Heart right ventricle (tissue), 16 donors: ENCODE results near the gene CD226. TPM values are rescaled to one million over a fixed set of nuclear protein-coding genes. Genes with fewer than 3 reads are reported as not detected.

Experiments
- ATAC-seq, 8 donors: fragments of 200-7000 bp; cut with Tn5 transposase; one replicate each; pipeline ENCODE4 v1.9.1; 2020; ENCODE audit warnings: mild to moderate bottlenecking in 8 of 8, moderate library complexity in 8 of 8, moderate number of reproducible peaks in 1 of 8
- DNase-seq, 2 donors: peaks; one replicate each; pipeline ENCODE4 v3.0.0-alpha.2; 2020
- H3K27ac ChIP-seq, 10 donors: fragments of 200-600 bp; sonication (generic) in 2 of 10; one replicate each; pipeline versions ENCODE4 v1.5.0 to v1.8.0; 2020 to 2022; ENCODE audit warnings: mild to moderate bottlenecking in 3 of 10
- H3K27me3 ChIP-seq, 7 donors: fragments of 200-600 bp; one replicate each; pipeline ENCODE4 v1.8.0; 2021 to 2022; ENCODE audit warnings: mild to moderate bottlenecking in 2 of 7
- H3K36me3 ChIP-seq, 9 donors: fragments of 200-600 bp; sonication (generic) in 1 of 9; one replicate each; pipeline versions ENCODE4 v1.5.0 to v1.8.0; 2020 to 2022; ENCODE audit warnings: mild to moderate bottlenecking in 2 of 9
- H3K4me1 ChIP-seq, 9 donors: fragments of 200-600 bp; sonication (generic) in 1 of 9; one replicate each; pipeline versions ENCODE4 v1.5.0 to v1.8.0; 2020 to 2022; ENCODE audit warnings: mild to moderate bottlenecking in 4 of 9
- H3K4me3 ChIP-seq, 10 donors: fragments of 200-600 bp; sonication (generic) in 2 of 10; one replicate each; pipeline versions ENCODE4 v1.5.0 to v1.8.0; 2020 to 2022; ENCODE audit warnings: mild to moderate bottlenecking in 7 of 10, moderate library complexity in 2 of 10
- H3K9me3 ChIP-seq, 11 donors: fragments of 200-600 bp in 10 of 11; sonication (generic) in 2 of 11; one replicate each; pipeline versions ENCODE4 v1.5.0 to v1.8.0; 2013 to 2022; ENCODE audit warnings: mild to moderate bottlenecking in 2 of 11, control low read depth in 1 of 11, moderate library complexity in 1 of 11
- WGBS, 2 donors: extraction: QIAGEN DNeasy Blood & Tissue Kit; methylation state at CpG; one replicate each; pipeline ENCODE4 v1.1.7; 2013; ENCODE audit warnings: inconsistent platforms in 1 of 2; 5-methylcytosine and 5-hydroxymethylcytosine counted together
- intact Hi-C, 10 donors: fragments of 100-400 bp; cut with DNase I; formaldehyde crosslinking; loops; one replicate each; pipeline versions ENCODE4 v1.11.1 to v1.14.2; 2022
- polyA plus RNA-seq, 2 donors: library from polyadenylated mRNA; stranded (reverse); fragments of 200-250 nt; gene quantifications; one replicate each; pipeline ENCODE4 v1.2.3, GENCODE V29; 2013
- total RNA-seq, 10 donors: library from RNA; stranded (reverse); fragmentation: NEBNext Ultra II Directional in 3 of 10; extraction: Animal tissue kit (Norgen Biotek cat#: 25700) in 3 of 10; gene quantifications; one replicate each; pipeline versions ENCODE4 v1.2.1 to v1.2.4, GENCODE V29; 2021 to 2023
- TF ChIP-seq, protein P1 (sequence below), 9 donors: fragments of 200-600 bp; sonication (generic) in 2 of 9; IDR thresholded peaks; one replicate each; pipeline versions ENCODE4 v1.5.0 to v1.8.0; 2021 to 2022; ENCODE audit warnings: antibody characterized with exemption in 9 of 9, mild to moderate bottlenecking in 5 of 9, moderate library complexity in 1 of 9
- donor health status: Arrhythmogenic right ventricular cardiomyopathy.
- donor health status: ischemic (EF 13 %, LVEDD 7.1; RV severe dilation, severe dysfunction).
- donor health status: healthy with polysubstance abuse.
- donor health status: DM: no; HTN: yes; CAD: no.
- donor health status: DM: no; HTN: no; CAD: no.
- donor health status: ischemic (EF 25% LVEDD 6.9; RV normal size, moderate dysfunction).
- donor health status: ischemic (EF 25% LVEDD 5.7; RV mildly dilated, moderate dysfunction).
- donor health status: healthy.
- donor health status: DM: yes; HTN: yes; CAD: no.
- donor health status: Ischemic cardiomyopathy.
- donor health status: ischemic (EF 35%, LVEDD 5.7; RV mildly dilated, moderate dysfunction).
- donor health status: nonischemic (EF 11% LVEDD 7.7; RV severe dilation, severe dysfunction).
- donor health status: DM: yes; HTN: yes; CAD: no.
- donor health status: PGD.
- donor health status: ischemic (EF 29% LVEDD 5.4; RV normal size, mild dysfunction).
- donor health status: nonischemic (EF 23%, LVEDD 6.1; RV moderate dilation, normal function).

CD226 gene
- total and polyA plus RNA-seq, 12 donors, result 0.19 to 4.1 (median 0.98) TPM

DNA sequence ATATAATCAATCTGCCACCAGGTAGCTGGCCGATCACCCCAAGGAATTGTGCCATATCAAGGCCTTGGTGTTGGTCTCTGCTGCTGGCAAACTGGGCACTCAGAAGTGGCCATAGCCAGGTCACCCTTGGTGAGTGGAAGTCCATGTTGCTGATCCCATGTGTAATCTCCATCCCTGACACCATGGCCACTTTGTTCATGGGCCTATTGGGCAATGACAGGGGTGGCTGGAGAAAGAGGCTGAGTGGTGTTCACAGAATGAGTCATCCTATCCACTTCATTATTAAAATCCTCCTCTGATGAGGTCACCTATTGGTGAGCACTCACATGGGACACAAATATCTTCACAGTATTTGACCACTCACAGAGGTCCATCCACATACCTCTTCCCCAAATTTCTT is 26.7 kb upstream of the CD226 start:
- TF ChIP-seq, protein P1, sequence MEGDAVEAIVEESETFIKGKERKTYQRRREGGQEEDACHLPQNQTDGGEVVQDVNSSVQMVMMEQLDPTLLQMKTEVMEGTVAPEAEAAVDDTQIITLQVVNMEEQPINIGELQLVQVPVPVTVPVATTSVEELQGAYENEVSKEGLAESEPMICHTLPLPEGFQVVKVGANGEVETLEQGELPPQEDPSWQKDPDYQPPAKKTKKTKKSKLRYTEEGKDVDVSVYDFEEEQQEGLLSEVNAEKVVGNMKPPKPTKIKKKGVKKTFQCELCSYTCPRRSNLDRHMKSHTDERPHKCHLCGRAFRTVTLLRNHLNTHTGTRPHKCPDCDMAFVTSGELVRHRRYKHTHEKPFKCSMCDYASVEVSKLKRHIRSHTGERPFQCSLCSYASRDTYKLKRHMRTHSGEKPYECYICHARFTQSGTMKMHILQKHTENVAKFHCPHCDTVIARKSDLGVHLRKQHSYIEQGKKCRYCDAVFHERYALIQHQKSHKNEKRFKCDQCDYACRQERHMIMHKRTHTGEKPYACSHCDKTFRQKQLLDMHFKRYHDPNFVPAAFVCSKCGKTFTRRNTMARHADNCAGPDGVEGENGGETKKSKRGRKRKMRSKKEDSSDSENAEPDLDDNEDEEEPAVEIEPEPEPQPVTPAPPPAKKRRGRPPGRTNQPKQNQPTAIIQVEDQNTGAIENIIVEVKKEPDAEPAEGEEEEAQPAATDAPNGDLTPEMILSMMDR (IDR thresholded peaks at IDR 0.05), result no peak
- no peak for ATAC-seq
- WGBS, 2 donors, result 92 to 100% methylated on average over 1 of the region's 1 CpG
- no peak overlapping the region for H3K27ac ChIP-seq
- H3K9me3 ChIP-seq, result peaks cover 0 to 53% (median 26%) of the 10 kb centered on the region in 11 donors
- no peaks in the 10 kb centered on the region for H3K27me3 ChIP-seq
- no peak for DNase-seq
- peaks cover 0 to 14% (median 0%) of the 10 kb centered on the region in 9 donors for H3K36me3 ChIP-seq
- intact Hi-C loops, result no loop called here
- H3K4me3 ChIP-seq, result no peak overlapping the region
- H3K4me1 ChIP-seq, result no peaks in the 10 kb centered on the region

DNA sequence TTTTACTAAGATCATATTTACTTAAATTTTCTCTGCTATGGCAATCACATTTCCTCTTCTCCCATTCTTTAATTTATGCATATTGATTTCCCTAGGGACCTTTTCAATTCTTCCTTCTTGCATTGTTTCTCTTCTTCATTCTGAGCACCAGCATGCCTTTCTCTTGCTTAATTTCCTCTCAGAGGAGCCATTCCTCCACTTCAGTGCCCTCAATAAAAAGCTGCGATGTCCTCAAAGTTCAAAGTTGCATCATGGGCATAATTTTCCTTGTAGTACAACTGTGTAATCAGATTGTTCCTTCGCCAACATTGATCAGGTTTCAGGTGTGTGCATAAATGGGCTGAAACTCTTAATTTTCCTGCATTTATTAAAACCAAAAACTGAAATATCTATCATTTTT is 21.8 kb upstream of the CD226 start:
- Histone ChIP-seq H3K9me3 (peaks cover 0 to 25% (median 7%) of the 10 kb centered on the region in 11 donors), H3K36me3 (no peaks in the 10 kb centered on the region), H3K4me3 (no peak overlapping the region), H3K4me1 (no peaks in the 10 kb centered on the region), H3K27ac (no peak overlapping the region), H3K27me3 (no peaks in the 10 kb centered on the region)
- ATAC-seq, result no peak
- intact Hi-C loops, result no loop called here
- DNase-seq, result no peak
- WGBS, 2 donors, result 90 to 93% methylated on average over 2 of the region's 2 CpGs
- TF ChIP-seq, protein P1 (IDR thresholded peaks at IDR 0.05), result no peak

DNA sequence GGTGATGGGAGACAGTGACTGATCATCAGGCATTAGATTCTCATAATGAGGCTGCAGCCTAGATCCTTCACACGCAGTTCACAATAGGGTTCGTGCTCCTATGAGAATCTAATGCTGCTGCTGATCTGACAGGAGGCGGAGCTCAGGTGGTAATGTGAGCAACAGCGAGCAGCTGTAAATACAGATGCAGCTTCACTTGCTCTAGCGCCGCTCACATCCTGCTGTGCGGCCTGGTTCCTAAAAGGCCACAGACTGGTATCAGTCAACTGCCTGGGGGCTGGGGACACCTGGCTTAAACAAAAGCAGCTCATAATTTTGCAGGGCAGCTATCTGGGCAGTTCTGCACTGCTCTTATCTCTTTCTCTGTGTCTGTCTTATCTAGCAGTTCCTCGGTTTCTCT is 20.4 kb upstream of the CD226 start:
- intact Hi-C loops, result no loop called here
- WGBS, 2 donors, result 90 to 93% methylated on average over 8 of the region's 8 CpGs

DNA sequence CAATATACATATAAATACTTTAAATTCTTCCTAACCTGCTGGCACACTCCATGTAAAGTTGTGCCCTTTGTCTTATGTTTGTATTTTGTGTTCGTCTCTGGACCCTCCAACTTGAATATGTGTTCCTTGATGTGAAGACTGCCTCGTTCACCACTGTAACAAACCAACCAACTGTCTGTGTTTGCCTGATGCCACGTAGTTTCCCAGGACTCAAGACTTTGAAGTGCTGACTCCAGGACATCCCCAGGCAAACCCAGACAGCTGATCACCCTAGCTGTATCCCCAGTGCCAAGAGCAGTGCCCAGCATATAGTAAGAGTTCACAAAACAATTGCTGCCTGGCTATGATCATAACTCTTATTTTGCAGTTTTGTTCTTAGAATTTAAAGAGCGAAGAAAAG is 15.5 kb upstream of the CD226 start:
- Histone ChIP-seq H3K9me3 (no peaks in the 10 kb centered on the region), H3K27me3 (no peaks in the 10 kb centered on the region), H3K4me3 (no peak overlapping the region), H3K27ac (no peak overlapping the region), H3K4me1 (peaks cover 0 to 11% (median 0%) of the 10 kb centered on the region in 9 donors), H3K36me3 (no peaks in the 10 kb centered on the region)
- TF ChIP-seq, protein P1 (IDR thresholded peaks at IDR 0.05), result no peak
- ATAC-seq (no peak), DNase-seq (no peak)
- 95 to 96% methylated on average over 4 of the region's 4 CpGs for WGBS, 2 donors
- intact Hi-C loops, result no loop called here

More for the DNA sequence above, 20.4 kb upstream of the CD226 start:
- H3K9me3 ChIP-seq, result peaks cover 0 to 19% (median 7%) of the 10 kb centered on the region in 11 donors
- H3K4me1 ChIP-seq, result no peaks in the 10 kb centered on the region
- H3K27me3 ChIP-seq, result no peaks in the 10 kb centered on the region
- TF ChIP-seq, protein P1 (IDR thresholded peaks at IDR 0.05), result no peak
- no peaks in the 10 kb centered on the region for H3K36me3 ChIP-seq
- ATAC-seq (no peak), DNase-seq (no peak)
- no peak overlapping the region for H3K4me3 ChIP-seq
- no peak overlapping the region for H3K27ac ChIP-seq
